ENCODE results near the gene RND1.
"Not testable (repeated sequence)": the region's sequence is repeated elsewhere in the genome, so short reads cannot be mapped to it uniquely, and the experiment has no call there.

The RND1 gene

DNA sequence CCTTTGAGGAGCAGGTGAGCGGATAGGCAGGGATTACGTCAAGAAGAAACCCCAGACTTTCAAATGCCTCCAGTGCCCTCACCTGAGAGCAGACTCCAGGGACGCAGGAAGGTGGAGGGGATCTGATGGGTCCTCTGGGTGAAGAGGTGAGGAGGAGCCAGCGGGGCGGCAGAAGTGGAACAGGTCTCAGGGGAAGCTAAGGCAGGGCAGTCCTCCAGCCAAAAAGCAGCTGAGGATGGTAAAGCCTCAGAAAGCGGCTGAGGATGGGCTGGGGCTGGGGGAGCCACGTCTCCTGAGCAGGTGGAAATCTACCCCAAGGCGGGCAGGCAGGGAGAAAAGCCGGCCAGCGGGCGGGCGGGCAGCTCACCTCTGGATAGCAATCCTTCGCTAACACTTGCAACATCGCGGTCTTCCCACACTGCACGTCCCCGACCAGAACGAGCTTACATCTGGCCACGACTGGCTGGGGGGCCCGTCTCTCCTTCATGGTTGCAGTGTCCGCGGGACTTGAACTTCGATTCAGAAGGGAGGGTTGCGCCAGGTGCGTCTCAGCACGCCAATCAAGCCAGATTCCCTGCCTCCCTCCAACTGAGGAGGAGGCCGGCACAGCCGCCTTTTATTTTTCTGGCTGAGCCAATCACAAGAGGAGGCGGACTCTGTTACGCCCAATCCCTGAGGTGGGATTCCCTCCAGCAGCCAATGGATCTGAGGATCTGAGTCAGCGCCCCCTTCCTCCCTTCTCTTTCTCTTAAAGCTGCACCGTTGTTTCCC lies at the start of gene RND1:
TSS of gene RND1 (minus strand) at position 590 of the 771 bp plus-strand sequence. CDS start at position 487, 103 bp downstream.
- TF ChIP-seq CTCF (IDR thresholded peaks at IDR 0.05; ENCODE audit: low read depth, low read length) = no peak; the same call in 1 of the 2 replicates
- peak; percentile 66 for DNase-seq (ENCODE audit: extremely low read depth, low read depth)

DNA sequence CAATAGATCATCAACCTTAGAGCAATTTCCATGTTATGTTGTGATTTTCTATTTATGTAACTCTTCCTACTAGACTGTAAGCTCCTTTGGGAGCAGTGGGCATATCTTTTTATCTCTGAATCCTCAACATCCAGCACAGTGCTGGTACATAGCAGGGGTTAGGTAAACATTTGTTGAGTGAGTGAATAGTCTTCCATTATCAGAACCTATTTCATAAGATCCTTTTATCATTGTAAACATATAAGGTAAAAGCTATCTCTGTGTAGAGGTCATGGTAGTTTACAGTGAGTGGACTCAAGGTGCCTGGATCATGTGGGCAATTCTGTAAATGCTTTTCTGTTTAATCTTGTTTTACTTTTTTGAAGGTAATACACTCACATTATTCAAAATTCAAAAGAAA lies 44.5 kb upstream of the RND1 start:
- DNase-seq (ENCODE audit: extremely low read depth, low read depth) = no peak
- no peak for TF ChIP-seq CTCF (IDR thresholded peaks at IDR 0.05; ENCODE audit: low read depth, low read length)

- DNase-seq (ENCODE audit: extremely low read depth, low read depth) = not testable (repeated sequence)
Observed at GRCh38 chr12:48909698-48910097, 44.0 kb upstream of the RND1 start.

DNA sequence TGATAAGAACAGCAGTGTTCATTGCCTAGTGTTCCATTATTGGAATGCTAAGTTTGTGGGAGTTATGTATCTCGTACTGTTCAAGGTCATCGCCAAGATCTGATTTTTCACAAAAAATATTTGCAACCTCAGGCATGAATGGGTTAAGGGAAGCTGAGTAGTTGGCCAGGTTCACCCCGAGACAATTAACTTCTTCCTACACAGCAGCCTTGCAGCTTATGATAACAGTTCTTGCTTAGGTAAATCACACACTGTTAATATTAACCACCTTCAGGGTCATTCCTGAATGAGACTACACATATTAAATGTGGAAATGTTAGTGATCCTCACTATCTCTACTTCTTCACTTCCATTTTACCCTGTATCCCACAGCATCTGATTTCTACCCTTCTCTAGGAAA lies 41.6 kb upstream of the RND1 start:
- DNase-seq (ENCODE audit: extremely low read depth, low read depth) = no peak
- no peak for TF ChIP-seq CTCF (IDR thresholded peaks at IDR 0.05; ENCODE audit: low read depth, low read length)

DNA sequence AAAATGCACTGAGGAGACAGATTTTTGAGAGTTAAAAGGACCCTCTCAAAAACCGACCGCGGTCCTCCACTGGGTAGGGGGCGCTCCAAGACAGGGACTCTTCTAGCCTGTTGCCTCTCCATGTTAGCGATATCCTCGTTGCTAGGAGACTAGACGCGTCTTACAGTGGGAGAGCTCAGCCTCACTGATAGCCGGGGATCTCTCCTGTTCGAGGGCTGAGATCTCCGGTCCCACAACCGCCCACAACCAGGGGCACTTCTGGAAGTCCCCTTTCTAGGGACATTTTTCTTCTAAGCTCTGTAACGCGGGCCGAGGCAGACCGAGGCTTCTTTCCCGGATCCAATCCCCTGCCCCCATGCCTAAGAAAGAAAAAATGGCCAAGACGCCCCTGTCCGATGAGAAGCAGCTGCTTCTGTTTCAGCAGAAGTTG lies 38.3 kb upstream of the RND1 start:
- DNase-seq (ENCODE audit: extremely low read depth, low read depth) = peak; percentile 35
- peak; percentile 62 for TF ChIP-seq CTCF (IDR thresholded peaks at IDR 0.05; ENCODE audit: low read depth, low read length)

GRCh38 chr12:48903363-48903981 lies 37.8 kb upstream of the RND1 start:
- DNase-seq (ENCODE audit: extremely low read depth, low read depth) = no peak
- TF ChIP-seq CTCF (IDR thresholded peaks at IDR 0.05; ENCODE audit: low read depth, low read length) = no peak

DNA sequence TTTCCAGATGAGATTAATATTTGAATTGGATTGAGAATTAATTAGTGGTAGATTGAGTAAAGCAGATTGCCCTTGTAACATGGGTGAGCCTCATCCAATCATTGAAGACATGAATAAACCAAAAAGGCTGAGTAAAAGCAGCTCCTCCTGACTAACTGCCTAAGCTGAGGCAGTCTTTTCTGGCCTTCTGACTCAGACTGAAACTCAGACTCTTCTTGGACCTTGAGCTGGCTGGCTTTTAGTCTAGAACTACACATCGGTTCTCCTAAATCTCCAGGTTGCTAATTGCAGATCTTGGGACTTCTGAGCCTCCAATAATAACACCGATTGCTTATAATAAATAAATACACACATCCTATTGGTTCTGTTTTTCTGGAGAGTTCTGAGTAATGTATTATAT lies 35.6 kb upstream of the RND1 start:
- DNase-seq (ENCODE audit: extremely low read depth, low read depth) = no peak
- TF ChIP-seq CTCF (IDR thresholded peaks at IDR 0.05; ENCODE audit: low read depth, low read length) = no peak

Measured in AG09319 (cell line).